H9 (cell line): Measurements from ENCODE around the gene SCFD2. TPM values are rescaled to one million over a fixed set of nuclear protein-coding genes. Genes with fewer than 3 reads are reported as not detected.

ENCODE experiments used
- DNase-seq: peaks from one replicate; pipeline ENCODE4 v3.0.0-alpha.2; 2017
- H2AFZ ChIP-seq: one replicate; pipeline ENCODE4 v1.6.1; 2013; ENCODE audit warnings: mild to moderate bottlenecking, low read length, control low read depth, moderate library complexity
- H2AK5ac ChIP-seq: 2 replicates; pipeline ENCODE4 v1.6.1; 2013; ENCODE audit warnings: low read length, control low read depth, mixed read lengths; ENCODE audit not compliant: insufficient read length
- H2BK120ac ChIP-seq: one replicate; pipeline ENCODE4 v1.6.1; 2013; ENCODE audit warnings: low read depth, mild to moderate bottlenecking, low read length, control low read depth, inconsistent platforms; ENCODE audit not compliant: poor library complexity, severe bottlenecking
- H2BK12ac ChIP-seq: 2 replicates; pipeline ENCODE4 v1.6.1; 2013; ENCODE audit warnings: low read length, control low read depth, mixed read lengths, low read depth; ENCODE audit not compliant: insufficient read length
- H2BK15ac ChIP-seq: 2 replicates; pipeline ENCODE4 v1.6.1; 2013; ENCODE audit warnings: low read depth, low read length, control low read depth
- H2BK20ac ChIP-seq: one replicate; pipeline ENCODE4 v1.6.1; 2013; ENCODE audit warnings: low read depth, mild to moderate bottlenecking, low read length, control low read depth, inconsistent platforms; ENCODE audit not compliant: poor library complexity, severe bottlenecking
- H2BK5ac ChIP-seq: 2 replicates; pipeline ENCODE4 v1.6.1; 2013; ENCODE audit warnings: low read length, control low read depth, mixed read lengths; ENCODE audit not compliant: insufficient read length
- H3K14ac ChIP-seq: 2 replicates; pipeline ENCODE4 v1.6.1; 2013; ENCODE audit warnings: low read length, control low read depth; ENCODE audit not compliant: insufficient read depth
- H3K18ac ChIP-seq: 2 replicates; pipeline ENCODE4 v1.6.1; 2013; ENCODE audit warnings: low read depth, mild to moderate bottlenecking, mixed read lengths, low read length, control low read depth; ENCODE audit not compliant: insufficient read length
- H3K23ac ChIP-seq: 2 replicates; pipeline ENCODE4 v1.6.1; 2013; ENCODE audit warnings: low read length, control low read depth, mixed read lengths, low read depth; ENCODE audit not compliant: insufficient read length
- H3K23me2 ChIP-seq: 2 replicates; pipeline ENCODE4 v1.6.1; 2013; ENCODE audit warnings: low read depth, mild to moderate bottlenecking, mixed read lengths, low read length, control low read depth; ENCODE audit not compliant: insufficient read length, poor library complexity, severe bottlenecking
- H3K27ac ChIP-seq: 2 replicates; pipeline ENCODE4 v1.5.1; 2013; ENCODE audit warnings: low read length, control low read depth, mixed read lengths, low read depth; ENCODE audit not compliant: insufficient read length
- H3K27me3 ChIP-seq: 2 replicates; pipeline ENCODE4 v1.6.1; 2013; ENCODE audit warnings: low read length, control low read depth, inconsistent platforms; ENCODE audit not compliant: insufficient read depth
- H3K4ac ChIP-seq: 2 replicates; pipeline ENCODE4 v1.6.1; 2013; ENCODE audit warnings: low read depth, mild to moderate bottlenecking, control low read depth, inconsistent platforms, low read length, moderate library complexity
- H3K4me1 ChIP-seq: 2 replicates; pipeline ENCODE4 v1.6.1; 2013; ENCODE audit warnings: low read length, control low read depth, inconsistent platforms; ENCODE audit not compliant: insufficient read depth
- H3K4me2 ChIP-seq: 2 replicates; pipeline ENCODE4 v1.6.1; 2013; ENCODE audit warnings: low read length, control low read depth, mixed read lengths; ENCODE audit not compliant: insufficient read length, insufficient read depth
- H3K56ac ChIP-seq: 2 replicates; pipeline ENCODE4 v1.6.1; 2013; ENCODE audit warnings: low read depth, mild to moderate bottlenecking, mixed read lengths, low read length, control low read depth; ENCODE audit not compliant: insufficient read length
- H3K79me1 ChIP-seq: 2 replicates; pipeline ENCODE4 v1.6.1; 2013; ENCODE audit warnings: low read depth, mild to moderate bottlenecking, moderate library complexity, low read length, control low read depth, inconsistent platforms; ENCODE audit not compliant: insufficient read depth, poor library complexity, severe bottlenecking
- H3K79me2 ChIP-seq: 2 replicates; pipeline ENCODE4 v1.6.1; 2013; ENCODE audit warnings: low read length, control low read depth, inconsistent platforms; ENCODE audit not compliant: insufficient read depth
- H3K9ac ChIP-seq: 2 replicates; pipeline ENCODE4 v1.6.1; 2013; ENCODE audit warnings: low read length, control low read depth, mixed read lengths; ENCODE audit not compliant: insufficient read length; ENCODE audit errors: extremely low read depth
- H3K9me3 ChIP-seq: one replicate; pipeline ENCODE4 v1.6.1; 2013; ENCODE audit warnings: low read depth, low read length, inconsistent platforms; ENCODE audit not compliant: control insufficient read depth
- H3T11ph ChIP-seq: one replicate; pipeline ENCODE4 v1.6.1; 2013; ENCODE audit warnings: mild to moderate bottlenecking, low read length, control low read depth, inconsistent platforms
- H4K20me1 ChIP-seq: one replicate; pipeline ENCODE4 v1.6.1; 2013; ENCODE audit not compliant: control insufficient read depth, insufficient read length, insufficient read depth
- H4K5ac ChIP-seq: 2 replicates; pipeline ENCODE4 v1.6.1; 2013; ENCODE audit warnings: low read depth, mild to moderate bottlenecking, mixed read lengths, low read length, control low read depth; ENCODE audit not compliant: insufficient read length
- H4K8ac ChIP-seq: replicated peaks from 2 replicates; pipeline ENCODE4 v1.6.1; 2013; ENCODE audit warnings: low read length, control low read depth, mixed read lengths, low read depth; ENCODE audit not compliant: insufficient read length
- H4K91ac ChIP-seq: 2 replicates; pipeline ENCODE4 v1.6.1; 2013; ENCODE audit warnings: low read depth, mild to moderate bottlenecking, moderate library complexity, mixed read lengths, low read length, control low read depth; ENCODE audit not compliant: insufficient read length
- H3K27ac Mint-ChIP-seq, 3 experiments: 2 replicates in 2 of 3; 3 replicates in 1 of 3; pipeline ENCODE4 v1.8.0; 2020 to 2021; ENCODE audit warnings: mixed read lengths in 3 of 3, mild to moderate bottlenecking in 1 of 3, moderate library complexity in 1 of 3
- H3K27me3 Mint-ChIP-seq: 2 replicates; pipeline ENCODE4 v1.8.0; 2021; ENCODE audit warnings: low read depth, mild to moderate bottlenecking, moderate library complexity, mixed read lengths
- H3K36me3 Mint-ChIP-seq, 3 experiments: 2 replicates in 2 of 3; 3 replicates in 1 of 3; pipeline ENCODE4 v1.8.0; 2020 to 2021; ENCODE audit warnings: low read depth in 3 of 3, mixed read lengths in 3 of 3; ENCODE audit not compliant: insufficient read depth in 1 of 3
- H3K4me1 Mint-ChIP-seq, 2 experiments: 2 replicates each; pipeline ENCODE4 v1.8.0; 2020; ENCODE audit warnings: mixed read lengths in 2 of 2
- H3K4me3 Mint-ChIP-seq, 2 experiments: 2 replicates in 1 of 2; 3 replicates in 1 of 2; pipeline ENCODE4 v1.8.0; 2020 to 2021; ENCODE audit warnings: mild to moderate bottlenecking in 2 of 2, mixed read lengths in 2 of 2, moderate library complexity in 1 of 2
- H3K9me3 Mint-ChIP-seq, 2 experiments: 2 replicates in 1 of 2; 3 replicates in 1 of 2; pipeline ENCODE4 v1.8.0; 2020; ENCODE audit warnings: mild to moderate bottlenecking in 2 of 2, mixed read lengths in 2 of 2, moderate library complexity in 1 of 2
- WGBS: extraction: QIAGEN DNeasy Blood & Tissue Kit; methylation state at CpG from one replicate; pipeline ENCODE4 v1.1.7; 2013; ENCODE audit warnings: missing lambda C conversion rate, low lambda C conversion rate, mixed read lengths; ENCODE audit not compliant: insufficient read length; ENCODE audit errors: extremely low coverage; 5-methylcytosine and 5-hydroxymethylcytosine counted together
- total RNA-seq: library from RNA; stranded (reverse); gene quantifications from 2 replicates; pipeline ENCODE4 v1.2.1, GENCODE V29; 2021
- TF ChIP-seq, protein P1 (sequence below): fragments of 200-600 bp; sonication (generic); conservative IDR thresholded peaks from 3 replicates; pipeline ENCODE4 v1.8.0; 2021; ENCODE audit warnings: antibody characterized with exemption, mild to moderate bottlenecking

SCFD2 gene
- total RNA-seq, 1 experiment from 2014 or later: 10.1 TPM

GRCh38 chr4:53307210-53307609 lies 58.7 kb downstream of the SCFD2 start:
- Histone ChIP-seq H3K27me3 (no peaks in the 10 kb centered on the region), H2BK120ac (no peak overlapping the region), H3K79me1 (no peaks in the 10 kb centered on the region), H3K9me3 (no peaks in the 10 kb centered on the region), H3K4me1 (no peaks in the 10 kb centered on the region), H2AK5ac (no peak overlapping the region), H2BK20ac (no peak overlapping the region), H3K23ac (no peak overlapping the region), H3K56ac (no peak overlapping the region), H3K14ac (no peak overlapping the region), H2AFZ (no peak overlapping the region), H4K91ac (no peak overlapping the region), H3K4me2 (no peak overlapping the region), H3K18ac (no peak overlapping the region), H4K5ac (no peak overlapping the region), H3T11ph (no peak overlapping the region), H2BK12ac (no peak overlapping the region), H2BK5ac (no peak overlapping the region), H3K4ac (no peak overlapping the region), H3K9ac (no peak overlapping the region), H3K79me2 (no peaks in the 10 kb centered on the region), H2BK15ac (no peak overlapping the region), H4K8ac (no peak overlapping the region), H3K27ac (no peak overlapping the region), H4K20me1 (no peaks in the 10 kb centered on the region), H3K23me2 (no peaks in the 10 kb centered on the region)
- no peak for DNase-seq
- H3K9me3 Mint-ChIP-seq: peaks cover 11 to 12% of the 10 kb centered on the region in 2 experiments
- TF ChIP-seq, protein P1, sequence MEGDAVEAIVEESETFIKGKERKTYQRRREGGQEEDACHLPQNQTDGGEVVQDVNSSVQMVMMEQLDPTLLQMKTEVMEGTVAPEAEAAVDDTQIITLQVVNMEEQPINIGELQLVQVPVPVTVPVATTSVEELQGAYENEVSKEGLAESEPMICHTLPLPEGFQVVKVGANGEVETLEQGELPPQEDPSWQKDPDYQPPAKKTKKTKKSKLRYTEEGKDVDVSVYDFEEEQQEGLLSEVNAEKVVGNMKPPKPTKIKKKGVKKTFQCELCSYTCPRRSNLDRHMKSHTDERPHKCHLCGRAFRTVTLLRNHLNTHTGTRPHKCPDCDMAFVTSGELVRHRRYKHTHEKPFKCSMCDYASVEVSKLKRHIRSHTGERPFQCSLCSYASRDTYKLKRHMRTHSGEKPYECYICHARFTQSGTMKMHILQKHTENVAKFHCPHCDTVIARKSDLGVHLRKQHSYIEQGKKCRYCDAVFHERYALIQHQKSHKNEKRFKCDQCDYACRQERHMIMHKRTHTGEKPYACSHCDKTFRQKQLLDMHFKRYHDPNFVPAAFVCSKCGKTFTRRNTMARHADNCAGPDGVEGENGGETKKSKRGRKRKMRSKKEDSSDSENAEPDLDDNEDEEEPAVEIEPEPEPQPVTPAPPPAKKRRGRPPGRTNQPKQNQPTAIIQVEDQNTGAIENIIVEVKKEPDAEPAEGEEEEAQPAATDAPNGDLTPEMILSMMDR: no peak
- peaks cover 3% of the 10 kb centered on the region; the same call in 1 of the 2 replicates for H3K27me3 Mint-ChIP-seq
- no CpG with 5 or more reads among the region's 1 CpG for WGBS
- no peak overlapping the region for H3K4me3 Mint-ChIP-seq
- H3K36me3 Mint-ChIP-seq: peaks cover 6 to 14% (median 6%) of the 10 kb centered on the region in 3 experiments; a peak in 6 of 7 replicates
- no peak overlapping the region for H3K27ac Mint-ChIP-seq
- peaks cover 0 to 3% of the 10 kb centered on the region in 2 experiments; a peak in 2 of 4 replicates for H3K4me1 Mint-ChIP-seq
